SK-MEL-5 (cell line): ENCODE measurements around the gene BCAR3. TPM values are rescaled to one million over a fixed set of nuclear protein-coding genes. Genes with fewer than 3 reads are reported as not detected.
"Not testable (repeated sequence)": the region's sequence is repeated elsewhere in the genome, so short reads cannot be mapped to it uniquely, and the experiment has no call there.

ENCODE experiments used
- DNase-seq: peaks from one replicate; pipeline ENCODE4 v3.0.0-alpha.2; 2016; ENCODE audit warnings: low read depth, low spot score
- in situ Hi-C: cut with HindIII; loops from 2 replicates; pipeline ENCODE4 v1.10.0; 2016; ENCODE audit warnings: low sequenced_read_pairs, high pct_unique_total_duplicates, low pct_unique_long_range_greater_than_20kb
- total RNA-seq: library from RNA; depleted of rRNA; stranded (reverse); fragments of >200 nt; shearing (Covaris generic); gene quantifications from 2 replicates; pipeline ENCODE4 v1.2.3, GENCODE V29; 2014

Gene BCAR3
- total RNA-seq, 1 experiment from 2014 or later: 34.5 TPM

DNA sequence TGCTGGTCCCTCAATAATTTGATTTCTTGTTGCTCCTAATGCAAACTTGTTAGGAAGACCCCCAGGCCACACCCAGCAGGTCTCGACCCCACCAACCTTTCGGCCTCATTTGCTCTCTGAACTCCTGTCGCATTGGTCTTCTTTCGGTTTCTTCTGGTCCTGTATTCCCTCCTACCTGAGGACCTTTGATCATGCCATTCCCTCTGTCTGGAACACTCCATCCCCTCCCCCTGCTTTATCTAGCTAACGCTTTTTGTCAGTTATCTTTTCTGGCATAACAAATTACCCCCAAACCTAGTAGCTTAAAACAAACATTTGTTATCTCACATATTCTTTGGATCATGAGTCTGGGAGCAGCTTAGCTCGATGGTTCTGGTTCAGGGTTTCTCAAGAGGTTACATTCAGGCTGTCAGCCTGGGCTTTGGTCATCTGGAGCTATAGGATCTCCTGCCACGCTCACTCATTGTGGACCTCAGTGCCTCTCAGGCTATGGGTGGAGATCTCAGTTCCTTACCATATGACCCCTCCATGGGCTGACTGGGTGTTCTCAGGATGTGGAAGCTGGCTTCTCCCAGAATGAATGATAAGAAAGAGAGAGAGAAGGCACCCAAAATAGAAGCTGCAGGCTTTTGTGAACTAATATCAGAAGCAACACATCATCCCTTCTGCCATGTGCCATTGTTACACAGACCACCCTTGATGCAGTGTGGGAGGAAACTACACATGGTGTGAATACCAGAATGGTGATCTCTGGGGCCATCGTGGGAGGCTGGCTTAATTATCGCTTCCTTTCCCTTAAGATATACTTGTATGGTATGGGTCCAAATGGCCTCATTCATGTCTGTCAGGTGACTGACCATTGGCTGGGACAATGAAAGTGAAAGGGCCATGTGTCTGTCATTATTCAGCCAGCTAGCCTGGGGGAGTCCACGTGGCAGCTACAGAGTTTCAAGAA is 29.1 kb upstream of the BCAR3 start:
- DNase-seq: peak; percentile 8

DNA sequence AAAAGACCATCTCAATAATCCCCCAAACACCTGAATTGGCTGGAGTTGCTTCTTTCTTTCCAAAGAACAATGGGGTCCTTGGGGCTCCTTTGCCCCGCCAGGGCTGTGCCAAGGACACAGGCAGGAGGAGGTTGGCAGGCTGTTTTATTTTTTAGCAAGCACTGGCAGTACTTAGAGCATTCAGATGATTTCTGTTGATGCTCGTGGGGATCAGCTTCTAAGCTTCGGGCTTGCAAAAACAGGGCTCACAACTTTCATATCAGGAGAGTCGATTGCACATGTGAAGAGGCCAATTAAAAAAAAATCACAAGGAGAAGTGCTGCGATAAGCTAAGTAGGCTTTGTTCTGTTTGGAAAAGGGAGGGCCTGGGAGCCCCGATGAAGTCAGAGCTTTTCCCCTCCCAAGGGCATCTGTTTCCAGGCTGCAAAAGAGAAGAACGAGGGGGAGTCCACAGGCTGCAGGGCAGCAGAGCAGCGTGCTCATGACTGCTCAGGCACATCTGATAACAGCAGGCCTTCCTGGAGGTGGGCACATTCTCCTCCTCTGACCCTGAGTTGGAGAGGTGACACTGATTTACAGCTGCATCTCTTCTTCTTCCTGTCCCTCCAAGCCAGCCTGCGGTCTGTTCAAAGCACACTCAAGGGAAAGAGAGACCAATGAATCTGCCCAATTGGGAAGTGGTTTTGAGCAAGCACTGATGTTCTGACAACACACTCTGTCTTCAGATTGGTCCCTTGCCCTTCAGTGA is 27.3 kb upstream of the BCAR3 start:
- in situ Hi-C loops: no loop called here

More for the DNA sequence above, 29.1 kb upstream of the BCAR3 start:
- in situ Hi-C loops: no loop called here

DNA sequence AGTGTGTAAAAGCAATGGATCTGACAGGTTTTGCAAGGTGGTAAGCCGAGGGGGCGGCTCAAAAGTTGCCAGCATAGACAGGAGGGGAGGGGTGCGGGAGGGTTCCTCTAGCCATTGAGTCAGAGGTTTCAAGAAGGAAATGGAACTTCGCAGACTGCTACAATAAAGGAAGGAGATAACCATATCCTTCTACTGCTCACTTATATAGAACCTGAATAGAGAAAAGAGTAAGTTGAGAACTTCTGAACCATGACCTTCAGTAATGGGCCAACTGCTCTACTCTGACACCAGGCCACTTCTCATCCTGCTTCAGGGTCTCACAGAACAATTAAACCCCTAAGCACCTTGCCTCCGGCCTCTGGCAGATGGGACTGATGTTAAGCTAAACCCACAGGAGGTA is 26.3 kb upstream of the BCAR3 start:
- no peak for DNase-seq
- in situ Hi-C loops: no loop called here

More for the DNA sequence above, 27.3 kb upstream of the BCAR3 start:
- no peak for DNase-seq

DNA sequence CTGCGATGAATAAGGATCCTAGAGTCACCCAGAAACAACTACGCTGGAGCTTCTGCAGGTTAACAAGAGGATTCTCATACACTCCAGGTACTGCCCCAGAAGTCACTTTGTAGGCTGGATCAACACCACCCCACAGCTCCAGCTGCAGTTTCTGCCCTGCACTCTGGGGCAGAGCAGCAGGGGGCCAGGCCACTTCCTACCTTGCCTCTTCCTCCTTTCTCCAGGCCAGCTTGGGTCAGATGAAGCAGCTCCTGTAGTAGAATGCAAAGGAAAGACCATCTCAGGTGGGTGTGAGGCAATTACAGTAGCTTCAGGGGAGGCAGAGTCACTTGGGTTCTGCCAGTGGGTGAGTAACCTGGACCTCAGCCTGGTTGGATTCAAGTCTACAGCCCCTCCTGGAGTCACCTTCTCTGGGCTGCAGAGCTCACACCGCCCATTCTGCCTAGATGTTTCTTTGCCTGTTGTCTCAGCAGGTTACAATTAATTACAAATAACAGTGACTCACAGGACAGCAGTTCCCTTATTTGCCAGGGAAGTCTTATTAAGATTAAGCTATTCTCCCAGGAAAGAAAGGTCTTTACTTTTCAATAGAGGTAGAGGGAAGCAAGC is 24.4 kb upstream of the BCAR3 start:
- no peak for DNase-seq
- in situ Hi-C loops: no loop called here

- no peak for DNase-seq
- in situ Hi-C loops: no loop called here
Measured at GRCh38 chr1:93704052-93704451, 22.4 kb upstream of the BCAR3 start.

DNA sequence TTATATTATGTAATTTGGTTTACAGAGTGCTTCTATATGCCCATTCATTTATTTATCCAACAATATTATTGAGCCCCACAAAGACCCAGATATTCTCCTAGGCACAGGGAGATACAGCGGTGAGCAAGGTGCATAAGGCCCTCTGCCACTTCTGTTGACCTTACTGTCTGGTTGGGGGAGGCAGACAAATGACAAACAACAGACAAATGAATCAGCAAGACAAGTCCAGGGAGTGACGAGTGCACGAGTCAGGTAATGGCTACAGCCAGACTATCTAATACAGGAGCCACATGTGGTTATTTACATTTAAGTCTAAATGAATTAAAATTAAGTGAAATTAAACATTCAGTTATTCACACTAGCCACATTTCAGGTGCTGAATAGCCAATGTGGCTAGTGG is 22.0 kb upstream of the BCAR3 start:
- DNase-seq: no peak
- in situ Hi-C loops: no loop called here

GRCh38 chr1:93702828-93703183 is 21.2 kb upstream of the BCAR3 start:
- in situ Hi-C loops: no loop called here
- DNase-seq: no peak

DNA sequence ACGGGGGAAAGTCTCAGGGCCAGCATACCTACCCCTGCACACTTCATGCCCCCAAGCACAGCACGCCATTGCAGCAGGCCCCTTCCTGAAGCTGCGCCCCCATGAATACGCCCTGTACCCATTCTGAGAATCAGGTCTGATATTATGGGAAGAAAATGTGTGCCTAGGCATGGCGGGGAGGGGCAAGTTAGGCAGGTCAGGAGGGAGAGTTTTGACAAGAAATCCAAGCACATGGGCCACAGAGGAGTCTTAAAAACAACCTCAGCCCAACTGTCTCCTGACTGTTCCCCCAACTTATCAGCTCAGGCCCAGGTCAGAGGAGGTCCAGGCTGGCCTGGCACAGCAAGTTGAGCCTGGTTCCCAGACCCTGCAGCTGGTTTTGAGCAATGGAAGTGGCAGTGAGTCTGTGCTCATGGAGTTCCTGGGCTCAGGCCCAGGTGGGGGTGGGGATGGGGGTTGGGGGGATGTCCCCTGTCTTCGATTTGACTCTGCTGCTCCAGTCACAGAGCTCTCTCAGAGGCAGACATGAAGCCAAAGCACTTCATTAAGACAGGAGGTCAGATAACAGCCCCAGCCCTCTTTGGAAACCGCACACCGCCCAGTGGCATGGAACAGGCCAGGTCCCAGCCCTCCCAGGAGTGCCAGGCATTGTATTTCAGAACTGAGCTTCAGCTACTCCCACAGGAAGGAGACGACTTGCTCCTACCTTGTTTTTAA is 20.6 kb upstream of the BCAR3 start:
- DNase-seq: no peak
- in situ Hi-C loops: no loop called here

GRCh38 chr1:93701629-93702028 is 20.0 kb upstream of the BCAR3 start:
- in situ Hi-C loops: no loop called here
- peak; percentile 20 for DNase-seq

- DNase-seq: no peak
- in situ Hi-C loops: no loop called here
Measured at GRCh38 chr1:93700532-93701469, 19.2 kb upstream of the BCAR3 start.

GRCh38 chr1:93699503-93700168 is 18.0 kb upstream of the BCAR3 start:
- in situ Hi-C loops: no loop called here
- DNase-seq: no peak

DNA sequence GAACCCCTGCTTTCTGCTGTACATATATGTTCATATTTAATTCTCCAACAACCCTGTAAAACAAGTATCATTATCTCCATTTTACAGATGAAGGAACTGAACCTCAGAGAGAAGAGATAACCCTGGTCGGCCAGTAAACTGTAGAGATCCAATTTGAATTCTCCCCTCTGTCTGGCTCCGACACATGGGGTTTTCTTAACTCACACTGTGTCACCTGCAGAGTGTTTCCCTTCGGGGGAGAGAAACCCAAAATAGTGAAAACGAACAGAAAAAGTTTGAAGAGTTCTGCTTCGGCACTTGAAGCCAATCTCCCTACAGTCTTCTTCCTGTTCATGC is 17.4 kb upstream of the BCAR3 start:
- in situ Hi-C loops: no loop called here
- DNase-seq: no peak

- no peak for DNase-seq
- in situ Hi-C loops: no loop called here
Measured at GRCh38 chr1:93698329-93699048, 16.9 kb upstream of the BCAR3 start.

GRCh38 chr1:93697566-93697965 is 15.9 kb upstream of the BCAR3 start:
- DNase-seq, in situ Hi-C loops: not testable (repeated sequence)

GRCh38 chr1:93695411-93696005 is 13.9 kb upstream of the BCAR3 start:
- DNase-seq: no peak

DNA sequence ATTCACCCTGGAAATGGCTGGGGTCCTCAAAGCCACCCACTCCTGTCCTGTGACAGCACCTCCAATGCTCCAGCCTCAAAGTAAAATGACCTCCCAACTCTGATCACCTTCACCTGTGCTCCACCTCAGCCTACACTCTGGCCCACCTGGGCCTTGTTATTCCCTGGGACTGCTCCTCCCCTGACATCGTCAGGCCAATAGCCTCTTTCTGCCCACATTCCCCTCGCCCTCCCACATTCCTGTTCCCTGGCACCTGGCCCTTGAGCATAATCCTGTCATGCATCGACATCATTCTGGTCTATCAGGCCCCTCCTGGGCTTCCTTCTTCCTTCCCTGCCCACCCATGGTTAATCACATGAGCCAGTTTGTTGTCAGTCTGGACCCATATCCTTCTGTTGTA is 13.2 kb upstream of the BCAR3 start:
- no peak for DNase-seq
- in situ Hi-C loops: no loop called here

More at GRCh38 chr1:93695411-93696005, 13.9 kb upstream of the BCAR3 start:
- in situ Hi-C loops: no loop called here
